NT2/D1 (cell line): ENCODE measurements around the gene CDH13.

Experiments used
- DNase-seq: peaks from one replicate; pipeline ENCODE4 v3.0.0-alpha.2; 2011; ENCODE audit warnings: low read depth, low spot score
- H3K27me3 ChIP-seq: 2 replicates; pipeline ENCODE4 v1.6.0; 2011; ENCODE audit warnings: mild to moderate bottlenecking; ENCODE audit not compliant: insufficient read length, insufficient read depth
- H3K36me3 ChIP-seq: 2 replicates; pipeline ENCODE4 v1.6.1; 2011; ENCODE audit warnings: mild to moderate bottlenecking, low read length, mixed read lengths; ENCODE audit not compliant: insufficient read depth, insufficient read length
- H3K4me1 ChIP-seq: 2 replicates; pipeline ENCODE4 v1.5.1; 2011; ENCODE audit not compliant: insufficient read depth, insufficient read length
- H3K4me3 ChIP-seq: 2 replicates; pipeline ENCODE4 v1.5.1; 2011; ENCODE audit warnings: low read depth; ENCODE audit not compliant: insufficient read length
- H3K9ac ChIP-seq: 2 replicates; pipeline ENCODE4 v1.6.0; 2011; ENCODE audit warnings: low read depth; ENCODE audit not compliant: insufficient read length
- H3K9me3 ChIP-seq: 2 replicates; pipeline ENCODE4 v1.5.1; 2011; ENCODE audit warnings: mild to moderate bottlenecking, low read length; ENCODE audit not compliant: insufficient read depth
- SUZ12 ChIP-seq: IDR thresholded peaks from 2 replicates; pipeline ENCODE4 v1.6.1; 2011; ENCODE audit not compliant: insufficient read length, insufficient read depth; ENCODE audit errors: extremely low read depth
- YY1 ChIP-seq: IDR thresholded peaks from 2 replicates; pipeline ENCODE4 v1.6.1; 2011; ENCODE audit not compliant: insufficient read length, insufficient read depth
- ZNF274 ChIP-seq: IDR thresholded peaks from 2 replicates; pipeline ENCODE4 v1.6.1; 2011; ENCODE audit warnings: mild to moderate bottlenecking, low read depth, low read length

Gene CDH13

GRCh38 chr16:82819286-82819685 lies 192.5 kb downstream of the CDH13 start:
- Histone ChIP-seq H3K9ac (no peak overlapping the region), H3K27me3 (no peaks in the 10 kb centered on the region), H3K36me3 (peaks cover 6% of the 10 kb centered on the region), H3K9me3 (peaks cover under 1% of the 10 kb centered on the region), H3K4me1 (no peaks in the 10 kb centered on the region), H3K4me3 (no peak overlapping the region)
- DNase-seq, result peak; percentile 5
- TF ChIP-seq ZNF274 (no peak), SUZ12 (no peak), YY1 (no peak)

GRCh38 chr16:82820855-82821254 lies 194.1 kb downstream of the CDH13 start:
- Histone ChIP-seq H3K4me3 (no peak overlapping the region), H3K9ac (no peak overlapping the region), H3K36me3 (no peaks in the 10 kb centered on the region), H3K4me1 (no peaks in the 10 kb centered on the region), H3K9me3 (peaks cover 6% of the 10 kb centered on the region), H3K27me3 (no peaks in the 10 kb centered on the region)
- no peak for DNase-seq
- no peak for TF ChIP-seq ZNF274
- no peak for TF ChIP-seq SUZ12
- TF ChIP-seq YY1, result no peak

GRCh38 chr16:82824408-82824807 lies 197.6 kb downstream of the CDH13 start:
- no peak overlapping the region for H3K9ac ChIP-seq
- H3K4me3 ChIP-seq, result no peak overlapping the region
- H3K36me3 ChIP-seq, result no peaks in the 10 kb centered on the region
- H3K27me3 ChIP-seq, result no peaks in the 10 kb centered on the region
- no peak for DNase-seq
- H3K4me1 ChIP-seq, result no peaks in the 10 kb centered on the region
- TF ChIP-seq SUZ12, result no peak
- TF ChIP-seq ZNF274, result no peak
- TF ChIP-seq YY1, result no peak
- H3K9me3 ChIP-seq, result peaks cover 6% of the 10 kb centered on the region

GRCh38 chr16:82829301-82829700 lies 202.5 kb downstream of the CDH13 start:
- Histone ChIP-seq H3K4me3 (no peak overlapping the region), H3K4me1 (no peaks in the 10 kb centered on the region)
- no peak for TF ChIP-seq YY1
- TF ChIP-seq SUZ12, result no peak
- TF ChIP-seq ZNF274, result no peak

GRCh38 chr16:82830944-82831343 lies 204.2 kb downstream of the CDH13 start:
- Histone ChIP-seq H3K36me3 (no peaks in the 10 kb centered on the region), H3K4me3 (no peak overlapping the region), H3K27me3 (no peaks in the 10 kb centered on the region), H3K4me1 (no peaks in the 10 kb centered on the region), H3K9me3 (no peaks in the 10 kb centered on the region), H3K9ac (no peak overlapping the region)
- DNase-seq, result no peak
- no peak for TF ChIP-seq ZNF274
- no peak for TF ChIP-seq SUZ12
- no peak for TF ChIP-seq YY1

More at GRCh38 chr16:82829301-82829700, 202.5 kb downstream of the CDH13 start:
- no peaks in the 10 kb centered on the region for H3K36me3 ChIP-seq
- peaks cover 5% of the 10 kb centered on the region for H3K9me3 ChIP-seq
- no peak overlapping the region for H3K9ac ChIP-seq
- no peak for DNase-seq
- no peaks in the 10 kb centered on the region for H3K27me3 ChIP-seq

GRCh38 chr16:82832821-82833220 lies 206.1 kb downstream of the CDH13 start:
- no peaks in the 10 kb centered on the region for H3K36me3 ChIP-seq
- TF ChIP-seq SUZ12 (no peak), YY1 (no peak), ZNF274 (no peak)
- no peaks in the 10 kb centered on the region for H3K27me3 ChIP-seq
- H3K4me3 ChIP-seq, result no peak overlapping the region
- H3K9me3 ChIP-seq, result no peaks in the 10 kb centered on the region
- H3K4me1 ChIP-seq, result no peaks in the 10 kb centered on the region
- H3K9ac ChIP-seq, result no peak overlapping the region
- DNase-seq, result no peak

GRCh38 chr16:82833378-82833993 lies 206.7 kb downstream of the CDH13 start:
- Histone ChIP-seq H3K27me3 (no peaks in the 10 kb centered on the region), H3K36me3 (no peaks in the 10 kb centered on the region), H3K9ac (no peak overlapping the region), H3K9me3 (no peaks in the 10 kb centered on the region), H3K4me1 (no peaks in the 10 kb centered on the region), H3K4me3 (no peak overlapping the region)
- no peak for DNase-seq
- TF ChIP-seq YY1, result no peak
- TF ChIP-seq ZNF274, result no peak
- TF ChIP-seq SUZ12, result no peak
